GM18909 (cell line): ENCODE data around the gene NFYA.
A peak's percentile ranks its signal among the peaks of the same experiment; 100 is the strongest.

Experiments used
- ATAC-seq: cut with Tn5 transposase; IDR thresholded peaks from one replicate; pipeline ENCODE4 v1.9.1; 2021; ENCODE audit warnings: mild to moderate bottlenecking; ENCODE audit not compliant: unreplicated experiment, poor library complexity

The NFYA gene

DNA sequence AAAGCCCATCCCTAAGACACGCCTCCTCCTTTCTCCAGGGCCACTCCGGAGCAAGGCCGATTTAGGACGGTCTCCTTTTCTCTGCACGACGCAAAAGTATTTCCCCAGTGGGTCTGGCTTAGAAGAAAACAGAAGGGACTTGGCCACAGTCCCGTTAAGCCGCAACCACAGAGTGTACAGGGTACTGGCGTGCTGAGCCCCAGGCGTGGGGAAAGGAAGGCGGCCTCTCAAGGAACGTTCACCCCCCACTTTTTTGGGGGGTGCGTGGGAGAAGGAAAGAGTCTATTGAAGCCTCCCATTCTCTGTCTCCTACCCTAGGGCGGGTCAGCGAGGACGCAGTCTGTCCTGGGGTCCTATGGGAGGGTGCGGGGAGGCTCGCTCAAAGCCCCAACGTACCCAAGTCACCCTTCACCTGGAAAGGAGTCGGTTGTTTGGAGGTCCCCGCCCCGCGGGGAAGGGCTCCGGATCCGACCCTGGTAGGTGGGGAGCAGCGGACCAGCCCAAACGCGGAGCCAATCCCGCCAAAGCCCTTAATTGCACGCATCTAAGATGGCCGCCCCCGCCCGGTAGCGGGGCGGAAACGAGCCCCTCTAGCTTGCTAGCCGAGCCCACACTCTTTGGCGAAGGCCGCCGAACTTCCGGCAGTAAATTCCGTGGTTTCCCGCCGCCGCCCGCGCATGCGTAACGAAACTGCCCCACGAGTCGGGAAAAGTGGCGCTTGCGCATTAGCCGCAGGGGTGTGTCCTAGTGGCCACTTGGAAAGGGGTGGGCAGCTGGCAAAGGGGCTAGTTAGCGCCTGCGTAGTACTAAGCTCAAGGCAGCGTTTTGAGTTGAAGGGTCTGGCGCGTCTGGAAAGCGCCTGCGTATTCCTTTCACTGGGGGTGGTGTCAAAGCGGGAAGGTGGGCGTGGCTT is 595 bp upstream of the NFYA start, which contains the start of gene OARD1:
Gene OARD1, minus strand, starts transcription at position 434 of the 913 bp plus-strand sequence. CDS start 722 bp downstream, outside the sequence.
- peak; percentile 71 for ATAC-seq

GRCh38 chr6:41073203-41073967 is 611 bp downstream of the NFYA start:
- ATAC-seq: peak; percentile 30

GRCh38 chr6:41073968-41074691 is 1.4 kb downstream of the NFYA start:
- ATAC-seq: no peak

GRCh38 chr6:41074692-41075436 is 2.1 kb downstream of the NFYA start:
- no peak for ATAC-seq

DNA sequence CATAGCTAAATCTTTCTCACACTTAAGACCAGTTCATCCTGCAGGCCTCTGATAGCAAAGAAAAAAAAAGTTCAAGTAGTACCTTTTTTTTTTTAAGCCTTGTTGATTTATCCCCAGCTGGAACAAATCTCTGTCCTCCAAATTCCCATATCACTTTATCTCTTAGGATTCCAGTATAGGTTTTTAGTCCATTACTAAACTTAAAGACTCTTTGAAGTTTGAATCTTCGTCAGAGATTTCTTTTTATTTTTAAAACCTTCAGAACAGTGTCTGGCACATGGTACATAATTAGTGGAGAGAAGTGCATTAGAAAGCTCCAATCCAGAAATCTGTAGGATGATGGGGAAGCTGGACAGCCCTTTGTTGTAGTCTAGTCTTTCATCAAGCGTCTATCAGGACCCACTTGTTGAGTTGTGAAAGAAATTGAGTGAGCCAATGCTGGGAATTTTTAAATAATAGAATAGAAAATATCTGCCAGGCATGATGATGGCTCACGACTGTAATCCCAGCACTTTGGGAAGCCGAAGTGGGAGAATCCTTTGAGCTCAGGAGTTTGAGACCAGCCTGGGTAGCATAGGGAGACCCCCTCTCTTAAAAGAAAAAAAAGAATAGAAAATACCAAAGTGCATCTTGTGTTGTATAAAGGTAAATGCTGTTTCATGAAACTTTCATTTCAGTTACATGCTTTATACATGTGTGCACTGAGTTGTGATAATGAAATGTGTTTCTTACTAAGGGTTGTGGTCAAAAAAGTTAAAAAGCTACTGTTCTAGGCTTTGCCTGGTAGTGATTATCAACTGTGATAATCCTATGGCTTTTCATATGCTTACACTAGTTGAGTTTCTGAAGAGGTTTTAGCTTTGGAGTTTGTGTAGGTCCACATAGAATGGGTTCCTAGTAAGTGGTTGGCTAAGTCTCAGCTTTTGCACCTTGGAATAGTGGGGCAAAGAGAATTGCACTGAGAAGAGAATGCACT is 3.2 kb downstream of the NFYA start:
- no peak for ATAC-seq

DNA sequence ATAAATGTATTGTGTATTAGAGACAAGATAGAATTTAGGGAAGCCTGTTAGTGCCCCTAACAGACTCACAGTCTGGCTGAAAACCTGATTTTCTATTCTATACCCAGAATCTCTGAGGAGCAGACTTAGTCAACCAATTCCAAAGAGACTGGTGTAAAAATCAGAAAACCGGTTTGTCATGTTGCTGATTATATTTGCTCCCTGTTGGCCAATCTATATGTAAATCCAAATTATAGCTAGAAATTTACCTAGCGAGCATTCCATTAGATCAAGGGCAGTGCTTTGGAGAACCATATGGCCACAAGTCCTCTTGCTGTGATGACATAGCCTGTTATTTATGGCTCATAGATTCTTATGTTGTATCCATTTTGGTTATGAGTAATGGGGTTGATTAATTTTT is 4.8 kb downstream of the NFYA start:
- ATAC-seq: no peak

- no peak for ATAC-seq
Measured at GRCh38 chr6:41078101-41078500, 5.3 kb downstream of the NFYA start.

- no peak for ATAC-seq
Measured at GRCh38 chr6:41079080-41079479, 6.3 kb downstream of the NFYA start.

- ATAC-seq: no peak
Measured at GRCh38 chr6:41080621-41081020, 7.8 kb downstream of the NFYA start.

DNA sequence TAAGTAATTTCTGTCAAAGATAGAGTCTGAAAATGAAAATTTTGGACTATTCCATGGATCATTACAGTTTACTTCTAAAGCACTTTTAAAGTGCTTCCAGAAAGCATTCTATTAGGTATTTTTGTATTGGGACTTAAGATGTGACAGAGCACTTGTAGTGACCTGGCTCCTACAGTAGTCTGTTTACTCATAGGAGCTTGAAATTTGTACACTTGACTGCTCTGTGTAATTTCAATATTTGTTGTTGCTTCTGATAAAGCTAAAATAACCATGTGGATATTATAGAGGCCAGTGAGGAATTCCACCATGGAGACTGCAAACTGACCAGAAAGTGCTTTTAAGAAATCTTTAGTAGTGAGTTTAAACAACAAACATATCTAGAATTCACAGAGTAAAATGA is 10.3 kb downstream of the NFYA start:
- ATAC-seq: no peak

GRCh38 chr6:41085182-41085581 is 12.4 kb downstream of the NFYA start:
- no peak for ATAC-seq

GRCh38 chr6:41088451-41088850 is 15.7 kb downstream of the NFYA start:
- no peak for ATAC-seq

- no peak for ATAC-seq
Measured at GRCh38 chr6:41090841-41091761, 18.3 kb downstream of the NFYA start.

DNA sequence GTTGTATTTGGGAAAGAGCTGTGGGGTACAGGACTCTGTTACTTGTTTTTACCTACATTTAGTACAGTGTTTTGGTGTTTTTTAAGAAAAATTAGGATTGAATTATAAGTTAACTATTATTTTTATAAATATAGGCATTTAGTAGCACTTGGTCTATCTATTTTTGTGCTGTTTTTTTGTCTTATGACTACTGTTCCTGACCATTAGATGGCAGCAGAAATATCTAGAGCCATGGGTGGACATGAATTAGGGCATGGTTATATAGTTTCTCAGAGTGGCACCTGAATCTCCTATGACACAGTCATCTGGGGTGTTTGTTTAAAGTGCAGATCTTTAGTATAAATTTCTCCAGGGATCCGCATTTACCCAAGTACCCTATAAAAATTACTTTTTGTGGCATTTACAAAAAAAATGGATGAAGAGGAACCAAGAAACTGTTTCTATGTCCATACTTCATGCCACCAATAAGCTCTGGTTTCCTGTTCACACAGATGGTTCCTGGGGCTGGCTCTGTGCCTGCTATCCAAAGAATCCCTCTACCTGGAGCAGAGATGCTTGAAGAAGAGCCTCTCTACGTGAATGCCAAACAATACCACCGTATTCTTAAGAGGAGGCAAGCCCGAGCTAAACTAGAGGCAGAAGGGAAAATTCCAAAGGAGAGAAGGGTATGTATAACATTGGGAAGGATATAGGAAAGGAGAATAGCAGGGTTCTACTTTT is 19.8 kb downstream of the NFYA start:
- ATAC-seq: no peak

DNA sequence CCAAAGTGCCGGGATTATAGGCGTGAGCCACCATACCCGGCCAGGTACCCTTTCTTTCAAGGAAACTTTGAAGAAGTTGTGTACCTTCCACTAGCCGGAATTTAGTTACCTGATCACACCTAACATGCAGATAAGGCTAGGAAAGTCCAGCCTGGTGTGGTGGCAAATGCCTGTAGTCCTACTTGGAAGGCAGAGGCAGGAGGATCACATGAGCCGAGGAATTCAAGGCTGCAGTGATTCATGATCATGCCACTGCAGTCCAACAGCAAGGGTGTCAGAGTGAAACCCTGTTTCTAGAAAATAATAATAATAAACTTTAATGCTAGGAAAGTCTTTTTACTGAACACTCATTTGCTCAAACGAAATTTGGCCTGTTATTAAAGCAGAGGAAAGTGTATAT is 21.0 kb downstream of the NFYA start:
- no peak for ATAC-seq

DNA sequence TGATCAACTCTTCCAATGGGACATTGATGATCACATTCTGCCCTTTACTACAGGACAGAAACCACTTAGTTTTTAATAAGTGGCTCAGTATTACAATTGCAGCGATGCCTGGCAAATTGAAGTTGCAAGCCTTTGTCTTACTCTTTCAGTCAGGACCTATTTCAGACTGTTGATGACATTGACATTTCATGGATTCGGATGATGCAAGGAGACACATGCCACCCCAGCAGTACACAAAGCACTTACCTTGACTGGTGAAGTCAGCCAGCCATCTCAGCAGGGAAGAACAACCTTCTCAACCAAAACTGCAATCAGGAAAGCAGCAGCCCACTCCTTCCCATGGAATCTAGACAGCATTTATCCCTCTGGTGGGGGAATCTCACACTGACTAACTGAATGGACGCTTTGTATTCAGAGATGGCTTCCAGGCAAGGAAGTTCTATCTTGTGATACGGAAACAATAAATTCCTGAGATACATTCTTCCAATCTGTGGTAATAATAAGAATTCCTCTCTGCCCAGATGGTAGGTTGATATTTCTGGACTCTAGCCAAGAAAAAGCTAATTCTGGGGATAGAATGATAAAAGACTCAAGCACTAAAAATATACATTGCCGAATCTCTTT is 24.8 kb downstream of the NFYA start:
- no peak for ATAC-seq

DNA sequence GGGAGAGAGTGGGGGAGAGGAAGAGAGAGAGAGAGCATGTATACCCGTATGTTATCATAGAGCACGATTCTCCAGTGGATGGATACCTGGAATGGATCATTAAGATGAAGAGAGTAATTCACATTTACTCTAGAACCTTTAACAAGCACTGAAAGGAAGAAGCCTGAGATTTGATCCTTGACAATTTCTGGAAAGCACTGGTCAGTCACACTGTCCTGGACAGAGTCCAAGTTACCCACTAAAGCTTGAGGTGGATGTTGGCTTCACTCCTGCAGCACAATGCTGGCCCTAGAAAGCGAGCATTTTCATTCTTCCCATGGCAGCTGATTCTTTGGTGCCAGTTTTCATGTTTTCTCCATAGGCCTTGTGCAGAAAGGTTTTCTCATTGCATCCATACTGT is 25.6 kb downstream of the NFYA start:
- no peak for ATAC-seq
